RPMI8226 (cell line): ENCODE data around the gene ATG101.

Experiments
- DNase-seq: peaks from one replicate; pipeline ENCODE4 v3.0.0-alpha.2; 2015

Gene ATG101

DNA sequence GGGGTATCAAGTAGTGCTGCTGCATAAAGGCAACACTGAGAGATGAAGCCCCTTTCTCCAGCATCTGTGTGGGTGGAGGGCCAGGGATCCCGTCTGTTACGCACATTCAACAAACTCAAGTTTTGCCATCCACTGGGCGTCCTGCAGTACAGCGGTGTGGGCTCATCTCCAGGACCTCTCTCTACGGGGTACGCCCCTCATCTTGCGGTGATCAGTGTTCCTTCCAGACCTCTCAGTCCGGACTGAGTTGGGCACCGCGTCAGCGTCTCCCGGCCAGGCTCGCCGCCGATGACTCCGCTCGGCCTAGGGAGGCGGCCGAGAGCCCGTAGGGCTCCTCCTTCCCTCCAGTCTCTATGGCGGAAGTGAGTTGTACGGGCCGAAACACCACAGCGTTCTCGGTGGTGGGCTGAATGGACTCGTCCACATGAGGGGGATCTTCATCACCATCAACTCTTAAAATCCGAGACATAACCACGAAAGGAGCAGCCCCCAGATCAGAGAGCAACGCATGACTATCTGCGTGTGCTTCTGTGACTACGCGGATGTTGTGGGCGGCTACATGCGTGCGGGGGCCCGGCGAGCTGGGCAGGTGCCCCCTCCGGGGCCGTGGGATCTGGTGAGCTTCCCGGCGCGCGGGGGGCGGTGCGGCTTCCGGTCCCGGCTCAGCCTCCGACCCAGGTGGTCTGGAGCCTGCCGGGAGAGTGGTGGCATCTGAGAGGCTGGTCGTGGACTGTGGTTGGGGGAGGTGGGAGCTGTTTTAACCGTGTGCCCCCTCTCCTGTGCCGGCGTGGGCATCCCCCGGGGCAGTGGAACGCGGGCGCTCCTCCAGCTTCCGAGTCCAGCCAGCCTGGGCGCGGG lies at the start of gene ATG101:
ATG101 (plus strand) TSS at position 652 of the 858 bp plus-strand sequence. CDS start 3,673 bp downstream, outside the sequence.
- peak; percentile 96 for DNase-seq

DNA sequence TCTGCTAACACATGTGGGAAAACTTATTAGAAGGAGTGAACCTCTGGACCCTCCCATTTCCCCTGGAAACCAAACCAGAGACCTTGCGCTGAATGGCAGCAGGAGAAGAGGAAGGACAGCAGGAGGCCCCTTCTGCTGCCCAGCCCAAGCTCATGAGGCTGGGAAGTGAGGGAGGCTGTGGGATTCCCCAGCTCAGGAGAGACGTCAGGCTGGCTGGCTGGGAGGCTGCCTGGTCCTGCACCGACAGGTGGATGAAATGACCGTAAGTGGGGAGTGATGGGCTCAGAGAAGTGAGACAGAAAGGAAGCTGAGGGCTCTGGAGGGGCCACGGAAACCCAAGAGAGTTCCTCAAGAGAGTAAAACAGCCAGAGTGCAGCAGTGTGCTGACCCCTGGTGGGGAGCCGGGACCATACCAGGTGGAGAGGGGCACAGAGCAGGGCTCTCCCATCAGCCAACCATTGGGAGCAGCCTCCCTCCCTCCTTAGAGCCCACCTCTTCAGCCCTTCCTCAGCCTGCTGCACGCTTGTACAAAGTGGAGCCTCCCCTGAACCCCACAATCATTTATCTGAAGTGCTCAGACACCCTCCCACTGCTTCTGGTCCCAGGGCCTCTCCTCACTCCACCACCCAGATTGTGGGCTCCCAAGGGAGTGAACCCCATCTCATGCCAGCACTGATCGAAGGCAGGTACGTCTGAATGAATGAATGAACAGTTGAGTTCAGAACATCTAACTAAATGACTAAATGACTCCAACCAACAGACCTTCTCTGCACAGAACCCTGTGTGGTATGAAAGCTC lies 49.0 kb upstream of the ATG101 start:
- peak; percentile 70 for DNase-seq

GRCh38 chr12:52022841-52023181 lies 47.0 kb upstream of the ATG101 start:
- no peak for DNase-seq

GRCh38 chr12:52023182-52023975 lies 46.4 kb upstream of the ATG101 start:
- DNase-seq, result peak; percentile 89

DNA sequence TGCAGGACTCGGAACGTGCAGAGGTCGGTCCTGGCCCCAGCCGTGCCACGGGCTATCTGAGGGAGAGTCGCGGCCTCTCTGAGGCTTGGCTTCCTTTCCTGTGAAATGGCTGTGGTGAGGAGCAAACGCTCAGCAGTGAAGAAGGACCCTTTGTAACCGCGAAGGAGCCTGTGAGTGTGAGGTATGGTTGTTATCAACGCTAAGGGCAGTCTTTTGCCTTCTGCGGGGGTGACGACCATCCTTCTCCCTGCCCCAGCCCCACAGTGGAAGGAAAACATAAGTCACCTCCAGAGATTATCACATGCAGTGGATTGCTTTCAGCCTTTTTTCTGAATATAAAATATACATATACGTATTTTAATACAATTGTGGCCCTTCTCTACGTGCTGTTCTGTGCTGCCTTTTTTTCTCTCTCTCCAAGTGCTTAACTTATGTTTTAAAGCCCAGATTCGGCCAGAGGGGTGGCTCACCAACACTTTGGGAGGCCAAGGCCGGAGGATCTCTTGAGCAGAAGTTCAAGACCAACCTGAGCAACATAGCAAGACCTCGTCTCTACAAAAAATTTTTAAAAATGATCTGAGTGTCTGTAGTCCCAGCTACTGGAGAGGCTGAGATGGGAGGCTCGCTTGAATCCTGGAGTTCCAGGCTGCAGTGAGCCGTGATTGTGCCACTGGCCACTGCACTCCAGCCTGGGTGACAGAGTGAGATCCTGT lies 45.6 kb upstream of the ATG101 start:
- no peak for DNase-seq

- DNase-seq, result no peak
Measured at GRCh38 chr12:52024845-52025230, 44.9 kb upstream of the ATG101 start.

GRCh38 chr12:52026263-52026662 lies 43.5 kb upstream of the ATG101 start:
- no peak for DNase-seq

DNA sequence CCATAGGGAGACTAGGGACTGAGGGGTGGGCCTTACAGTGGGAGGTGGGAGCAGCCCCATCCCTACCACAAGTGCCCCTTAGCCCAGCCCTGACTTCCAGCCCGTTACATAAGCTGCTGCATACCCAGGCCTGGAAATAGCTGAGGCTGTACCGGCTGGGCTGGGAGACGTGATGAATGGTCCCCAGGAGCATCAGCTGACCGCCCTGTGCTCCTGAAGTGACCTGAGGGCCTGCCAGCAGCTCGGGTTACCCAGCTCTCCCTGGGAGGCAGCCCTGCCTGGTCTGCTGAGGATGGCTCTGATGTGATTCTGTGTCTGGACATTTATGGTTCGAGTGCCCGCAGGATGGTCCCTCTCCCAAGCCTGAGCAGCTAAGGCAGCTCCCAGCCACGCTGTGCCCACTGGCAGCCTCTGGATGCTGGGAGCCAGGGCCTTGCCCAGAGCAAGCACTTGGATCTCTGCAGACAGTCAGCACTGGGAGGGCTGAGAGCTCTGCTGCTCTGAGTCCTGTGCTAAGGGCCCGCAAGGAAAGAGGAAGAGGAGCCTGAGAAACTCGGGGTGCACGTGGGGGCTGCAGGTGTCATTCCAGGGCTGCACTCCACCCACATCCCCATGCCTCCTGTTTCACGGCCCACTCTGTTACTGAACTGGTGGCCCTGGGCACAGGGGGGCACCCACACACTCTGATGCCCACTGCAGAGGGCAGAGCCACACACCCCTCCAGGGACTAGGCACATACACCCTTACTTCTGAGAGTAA lies 42.5 kb upstream of the ATG101 start:
- no peak for DNase-seq

DNA sequence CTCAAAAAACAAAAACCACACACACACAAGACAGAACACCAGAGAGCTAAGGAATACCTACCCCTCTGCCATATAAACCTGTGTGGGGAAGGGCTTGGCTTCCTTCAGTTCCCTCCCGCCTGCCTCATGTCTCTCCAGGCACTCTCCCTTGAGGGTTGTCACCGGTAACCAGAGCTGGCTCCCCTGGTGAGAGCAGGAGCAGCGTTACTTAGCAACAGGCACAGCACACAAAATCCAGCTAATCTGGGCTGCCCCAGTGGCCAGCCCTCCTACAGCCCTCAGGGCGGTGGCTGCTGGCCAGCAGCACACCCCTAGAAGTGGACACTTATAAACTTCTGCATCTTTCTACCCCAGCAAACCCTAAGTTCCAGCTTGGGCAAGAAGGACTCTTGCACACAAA lies 40.1 kb upstream of the ATG101 start:
- peak; percentile 32 for DNase-seq

DNA sequence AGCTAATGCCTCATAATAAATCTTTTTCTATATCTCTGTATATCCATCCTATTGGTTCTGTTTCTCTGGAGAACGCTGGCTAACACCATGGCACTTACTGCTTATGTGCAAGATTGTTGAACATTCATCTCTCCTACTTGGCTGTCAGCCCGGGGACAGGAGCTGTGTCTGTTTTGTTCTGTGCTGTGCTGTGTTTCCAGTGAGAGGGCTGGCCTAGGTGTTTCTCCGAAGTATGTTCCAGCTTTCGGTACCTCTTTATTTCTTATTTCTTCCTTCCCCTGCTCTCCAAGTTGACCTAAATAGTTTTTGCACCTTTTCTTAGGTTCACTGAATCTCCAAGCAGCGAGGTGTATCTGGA lies 37.4 kb upstream of the ATG101 start:
- peak; percentile 79 for DNase-seq

DNA sequence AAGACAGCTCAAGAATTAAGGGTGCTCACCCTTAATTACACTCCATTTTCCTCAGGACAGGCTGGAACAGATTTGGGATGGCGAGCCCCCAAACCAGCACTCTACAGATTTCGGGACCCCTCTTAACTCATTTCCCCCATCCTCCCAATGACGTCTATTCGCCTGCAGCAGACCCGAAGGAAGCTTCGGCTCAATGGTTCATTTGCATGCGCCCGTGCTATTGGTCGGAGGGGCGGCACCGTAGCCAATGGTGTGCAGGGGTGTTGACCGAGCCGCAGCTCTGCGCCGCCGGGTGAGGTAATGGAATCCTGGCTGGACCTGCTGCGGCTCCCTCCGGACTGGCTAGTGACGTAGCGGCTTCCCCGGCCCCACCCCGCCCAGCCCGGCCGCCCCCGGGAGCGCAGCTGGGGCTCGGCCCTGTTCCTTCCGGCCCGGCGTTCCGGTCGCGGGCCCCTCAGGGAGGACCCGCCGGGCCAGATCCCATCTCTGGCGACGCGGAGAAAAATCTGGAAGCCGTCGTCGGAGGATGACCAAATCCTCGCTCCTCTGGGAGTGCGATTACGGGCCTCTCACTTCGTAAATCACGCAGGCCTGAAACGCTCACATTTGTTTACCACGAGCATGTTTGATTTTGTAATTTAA lies 36.9 kb upstream of the ATG101 start:
- peak; percentile 96 for DNase-seq

DNA sequence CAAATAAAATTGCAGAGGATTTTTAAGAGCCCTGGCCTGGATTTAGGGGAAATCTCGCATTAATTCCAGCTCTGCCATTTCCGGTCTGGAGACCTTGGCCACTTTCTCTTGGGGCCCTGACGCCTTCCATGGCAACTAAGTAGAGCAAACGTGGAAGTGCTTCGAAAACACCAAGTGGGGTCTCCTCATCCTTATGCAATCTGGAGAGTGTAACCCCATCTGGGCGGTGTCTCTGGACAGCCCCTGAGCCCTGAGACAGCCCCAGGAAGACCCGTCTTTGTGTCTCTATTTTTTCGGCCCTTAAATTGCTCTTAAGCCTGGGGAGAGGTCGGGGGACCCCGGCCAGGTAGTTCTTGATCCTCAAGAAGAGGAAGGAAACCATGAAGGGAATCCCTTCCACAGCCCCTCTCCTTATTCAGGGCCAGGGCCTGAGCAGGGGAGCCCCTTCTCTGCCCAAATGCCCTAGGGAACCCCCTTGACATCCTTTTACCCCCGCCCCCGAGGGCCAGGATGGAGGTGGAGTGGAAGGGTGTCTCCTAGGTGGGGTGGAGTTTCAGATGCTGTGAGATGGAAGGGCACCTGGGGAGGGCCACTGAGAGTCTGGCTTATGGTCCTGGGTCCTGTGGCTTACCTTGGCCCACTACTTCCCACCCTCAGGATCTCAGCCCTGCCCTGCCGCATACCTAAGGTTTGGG lies 36.2 kb upstream of the ATG101 start:
- no peak for DNase-seq

DNA sequence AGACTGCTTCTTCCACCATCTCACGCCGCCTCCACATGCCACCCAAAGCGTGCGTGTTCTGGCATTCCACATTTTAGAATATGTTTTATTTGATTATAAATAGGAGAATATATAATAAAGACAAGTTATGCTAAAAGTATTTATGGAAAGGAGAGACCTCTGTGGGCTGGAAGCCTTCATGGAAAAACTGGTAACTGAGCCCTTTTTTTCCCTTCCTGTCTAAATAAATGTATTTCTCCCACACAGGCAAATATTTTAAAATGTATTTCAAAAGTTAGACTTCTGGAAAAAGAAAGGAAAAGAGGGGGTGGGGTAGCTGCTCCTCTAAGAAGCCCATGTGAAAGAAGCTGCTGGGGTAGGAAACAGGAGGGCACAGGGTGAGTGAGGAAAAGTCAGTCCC lies 34.6 kb upstream of the ATG101 start:
- no peak for DNase-seq

DNA sequence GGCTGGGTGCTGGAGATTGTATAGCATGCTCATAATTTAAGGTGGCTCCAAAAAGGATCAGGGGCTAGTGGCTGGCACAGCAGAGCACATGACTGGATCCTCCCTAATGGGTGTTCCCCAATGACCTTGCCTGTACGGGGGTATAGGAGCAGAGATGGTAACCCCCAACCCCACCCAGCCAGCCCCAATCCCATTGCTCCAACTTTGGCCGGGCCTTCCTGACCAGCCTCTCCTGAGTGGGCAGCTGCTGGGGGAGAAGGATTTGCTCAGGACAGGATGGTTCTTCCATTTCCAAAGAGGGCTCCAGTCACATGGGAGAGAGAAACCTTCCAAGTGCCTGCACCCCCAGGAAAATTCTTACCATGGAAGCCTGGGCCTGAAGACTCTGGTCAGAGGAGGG lies 33.9 kb upstream of the ATG101 start:
- no peak for DNase-seq

DNA sequence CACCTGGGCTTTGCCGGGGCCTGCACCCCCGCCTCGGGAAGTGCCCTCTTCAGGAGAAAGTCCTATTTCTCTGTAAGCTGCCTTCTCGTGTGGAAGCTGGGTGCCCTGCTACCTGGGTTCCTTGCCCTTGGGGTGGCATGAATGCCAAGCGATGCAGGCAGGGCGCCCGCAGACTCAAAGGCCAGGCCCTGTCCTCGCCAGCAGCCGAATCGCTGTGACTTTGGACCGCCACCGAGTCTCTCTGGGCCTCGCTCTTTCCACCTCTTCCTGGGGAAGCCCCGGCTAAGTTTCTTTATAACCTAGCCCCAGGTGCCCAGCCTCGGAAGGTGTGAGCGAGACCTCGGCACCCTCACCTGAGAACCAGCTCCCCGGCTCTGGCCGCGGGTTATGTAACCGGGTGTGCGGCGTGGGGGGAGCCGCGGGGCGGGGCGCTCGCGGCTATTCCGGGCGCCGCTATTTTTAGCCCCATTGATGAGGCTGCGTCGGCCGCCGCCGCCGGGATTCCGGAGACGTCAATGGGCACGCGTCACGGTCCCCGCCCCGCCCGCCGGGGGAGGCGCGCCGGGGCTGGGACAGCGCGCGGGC lies 33.1 kb upstream of the ATG101 start:
- peak; percentile 93 for DNase-seq

GRCh38 chr12:52037248-52037861 lies 32.4 kb upstream of the ATG101 start:
- no peak for DNase-seq

DNA sequence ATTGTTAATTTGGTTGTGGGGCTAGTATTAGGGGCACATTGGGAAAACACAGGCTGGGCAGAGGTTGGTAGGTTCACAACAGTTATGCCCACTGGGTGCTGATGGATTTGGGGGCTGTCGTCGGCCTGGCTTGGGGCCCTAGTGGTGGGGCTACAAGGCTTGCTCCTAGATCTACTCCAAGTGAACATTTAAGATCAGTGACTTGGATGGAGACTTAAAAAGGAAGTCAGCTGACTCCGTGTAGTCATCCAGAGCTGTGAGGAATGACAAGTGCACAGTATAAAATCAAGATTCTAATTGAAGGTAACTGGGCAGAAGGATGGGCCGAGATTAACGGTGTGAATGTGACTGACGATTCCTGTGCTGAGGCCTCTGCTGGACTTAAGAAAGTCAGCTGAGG lies 31.3 kb upstream of the ATG101 start:
- DNase-seq, result no peak

GRCh38 chr12:52041035-52041434 lies 28.7 kb upstream of the ATG101 start:
- no peak for DNase-seq

- no peak for DNase-seq
Measured at GRCh38 chr12:52041695-52042123, 28.1 kb upstream of the ATG101 start.
